GM06990 (cell line): Measurements from ENCODE around the gene C1QTNF1.

Source experiments
- DNase-seq: peaks from one replicate; pipeline ENCODE4 v3.0.0-alpha.2; 2011; ENCODE audit not compliant: insufficient read length; ENCODE audit errors: extremely low read depth
- H3K27me3 ChIP-seq: replicated peaks from 2 replicates; pipeline ENCODE4 v1.6.0; 2011; ENCODE audit warnings: low read length; ENCODE audit not compliant: control insufficient read depth, insufficient read depth
- H3K36me3 ChIP-seq: 2 replicates; pipeline ENCODE4 v1.5.1; 2011; ENCODE audit warnings: low read length; ENCODE audit not compliant: control insufficient read depth, insufficient read depth
- H3K4me3 ChIP-seq: replicated peaks from 2 replicates; pipeline ENCODE4 v1.5.1; 2011; ENCODE audit warnings: low read depth, mild to moderate bottlenecking, control low read depth, low read length
- TF ChIP-seq, protein P1 (sequence below): IDR thresholded peaks from 2 replicates; pipeline ENCODE4 v1.5.1; 2011; ENCODE audit warnings: low read length, control low read depth, mild to moderate bottlenecking, inconsistent platforms; ENCODE audit not compliant: insufficient read depth, poor library complexity, severe bottlenecking

C1QTNF1 gene

DNA sequence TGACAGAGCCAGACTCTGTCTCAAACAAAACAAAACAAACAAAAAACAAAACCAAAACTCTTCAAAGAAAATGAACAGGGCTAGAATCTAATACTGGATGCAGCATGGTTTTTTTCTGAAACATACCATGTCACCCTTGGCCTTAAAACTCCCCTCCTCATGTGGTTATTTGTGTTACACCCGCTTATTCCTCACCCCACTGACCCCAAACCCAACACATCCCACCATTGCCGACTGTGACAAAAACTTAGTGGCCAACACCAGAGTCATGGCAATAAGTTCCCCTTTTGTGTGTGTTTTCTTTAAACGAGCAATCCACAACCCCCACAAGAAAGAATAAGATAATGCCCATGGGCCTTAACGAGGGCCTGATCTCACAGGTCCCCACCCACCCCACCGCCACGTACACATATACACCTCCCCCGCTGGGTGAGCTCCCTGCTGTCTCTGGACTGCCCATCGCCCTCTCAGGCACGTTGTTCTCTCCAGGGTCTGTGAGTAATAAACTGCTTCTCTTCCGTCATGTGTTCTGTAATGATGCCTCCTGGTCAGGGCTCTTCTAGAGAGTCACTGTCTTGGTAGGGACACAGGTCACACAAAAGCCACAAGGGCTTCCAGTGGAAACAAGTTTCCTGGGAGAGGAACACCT, 33.9 kb downstream of the C1QTNF1 start:
- Histone ChIP-seq H3K27me3 (no peaks in the 10 kb centered on the region), H3K36me3 (no peaks in the 10 kb centered on the region), H3K4me3 (no peak overlapping the region)
- TF ChIP-seq, protein P1, sequence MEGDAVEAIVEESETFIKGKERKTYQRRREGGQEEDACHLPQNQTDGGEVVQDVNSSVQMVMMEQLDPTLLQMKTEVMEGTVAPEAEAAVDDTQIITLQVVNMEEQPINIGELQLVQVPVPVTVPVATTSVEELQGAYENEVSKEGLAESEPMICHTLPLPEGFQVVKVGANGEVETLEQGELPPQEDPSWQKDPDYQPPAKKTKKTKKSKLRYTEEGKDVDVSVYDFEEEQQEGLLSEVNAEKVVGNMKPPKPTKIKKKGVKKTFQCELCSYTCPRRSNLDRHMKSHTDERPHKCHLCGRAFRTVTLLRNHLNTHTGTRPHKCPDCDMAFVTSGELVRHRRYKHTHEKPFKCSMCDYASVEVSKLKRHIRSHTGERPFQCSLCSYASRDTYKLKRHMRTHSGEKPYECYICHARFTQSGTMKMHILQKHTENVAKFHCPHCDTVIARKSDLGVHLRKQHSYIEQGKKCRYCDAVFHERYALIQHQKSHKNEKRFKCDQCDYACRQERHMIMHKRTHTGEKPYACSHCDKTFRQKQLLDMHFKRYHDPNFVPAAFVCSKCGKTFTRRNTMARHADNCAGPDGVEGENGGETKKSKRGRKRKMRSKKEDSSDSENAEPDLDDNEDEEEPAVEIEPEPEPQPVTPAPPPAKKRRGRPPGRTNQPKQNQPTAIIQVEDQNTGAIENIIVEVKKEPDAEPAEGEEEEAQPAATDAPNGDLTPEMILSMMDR: no peak
- DNase-seq: no peak

GRCh38 chr17:79062691-79063090, 38.7 kb downstream of the C1QTNF1 start:
- Histone ChIP-seq H3K36me3 (no peaks in the 10 kb centered on the region), H3K4me3 (no peak overlapping the region), H3K27me3 (no peaks in the 10 kb centered on the region)
- TF ChIP-seq, protein P1: no peak
- no peak for DNase-seq

DNA sequence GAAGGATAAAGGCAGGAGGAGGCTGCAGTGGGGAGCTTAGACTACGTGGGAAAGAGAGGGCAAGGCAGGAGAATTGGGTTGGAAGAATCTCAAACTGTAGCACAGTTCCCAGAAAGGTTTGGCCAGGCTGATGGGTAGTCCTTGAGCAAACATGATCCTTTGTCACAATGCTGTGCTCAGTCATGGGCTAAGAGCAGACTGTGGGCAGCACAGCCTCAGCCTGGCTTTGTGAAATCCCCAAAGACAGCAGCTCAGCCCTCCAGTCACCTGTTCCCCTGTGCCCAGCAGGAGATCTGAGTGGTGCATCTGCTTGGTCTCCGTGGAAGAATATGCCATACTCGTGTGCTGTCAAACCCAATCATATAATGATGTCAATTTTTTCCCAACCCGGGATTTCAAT, 40.1 kb downstream of the C1QTNF1 start:
- no peak overlapping the region for H3K4me3 ChIP-seq
- no peaks in the 10 kb centered on the region for H3K27me3 ChIP-seq
- DNase-seq: no peak
- TF ChIP-seq, protein P1: no peak
- H3K36me3 ChIP-seq: no peaks in the 10 kb centered on the region

- Histone ChIP-seq H3K4me3 (no peak overlapping the region), H3K36me3 (no peaks in the 10 kb centered on the region), H3K27me3 (no peaks in the 10 kb centered on the region)
- DNase-seq: no peak
- TF ChIP-seq, protein P1: peak; percentile 53
These were observed 41.2 kb downstream of the C1QTNF1 start for GRCh38 chr17:79065105-79065670.

GRCh38 chr17:79066963-79067362, 43.0 kb downstream of the C1QTNF1 start:
- no peaks in the 10 kb centered on the region for H3K36me3 ChIP-seq
- TF ChIP-seq, protein P1: no peak
- no peak for DNase-seq
- no peaks in the 10 kb centered on the region for H3K27me3 ChIP-seq
- H3K4me3 ChIP-seq: no peak overlapping the region
